Cortex of kidney (tissue), 1 donor: ENCODE results near the gene USB1.
"Not testable (repeated sequence)": the region's sequence is repeated elsewhere in the genome, so short reads cannot be mapped to it uniquely, and the experiment has no call there.

Source experiments
- DNase-seq: peaks from one replicate; lab custom pipeline; 2025; lab: John Stamatoyannopoulos, UW

USB1 gene

GRCh38 chr16:57994778-57995177, 6.4 kb upstream of the USB1 start:
- DNase-seq: no peak

DNA sequence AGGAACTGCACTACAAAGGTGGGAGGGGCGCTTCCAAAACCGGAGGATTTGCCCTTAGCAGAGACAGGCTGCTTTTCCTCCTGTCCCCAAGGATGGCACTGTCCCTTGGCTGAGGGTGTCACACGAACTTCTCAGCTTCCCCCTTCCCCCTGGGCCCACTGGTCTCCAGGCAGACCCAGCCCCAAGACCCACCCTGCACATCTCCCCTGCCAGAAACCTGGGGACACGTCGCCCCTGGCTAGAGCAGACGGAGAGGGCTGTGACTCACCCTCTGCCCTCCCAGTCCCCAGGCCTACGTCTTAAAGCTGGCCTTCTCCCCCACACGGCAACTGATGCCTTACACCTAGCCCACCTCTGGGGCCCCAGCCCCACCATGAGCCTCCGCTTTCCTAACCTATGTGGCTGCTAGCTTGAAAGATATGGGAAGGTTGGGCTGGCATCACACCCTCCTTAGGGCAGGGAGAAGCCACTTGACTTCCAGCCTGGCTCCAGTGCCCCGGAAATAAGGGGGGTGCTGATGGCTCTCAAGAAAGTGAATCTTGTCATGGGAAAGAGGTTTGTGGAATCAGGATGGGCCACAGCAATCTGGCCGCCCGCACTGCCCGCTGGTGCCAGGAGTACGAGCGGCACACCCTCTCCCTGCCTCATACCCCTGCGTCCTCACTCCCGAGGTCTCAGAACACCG, 5.3 kb upstream of the USB1 start:
- no peak for DNase-seq

- DNase-seq: no peak
Measured at GRCh38 chr16:57996406-57997175, 4.6 kb upstream of the USB1 start.

DNA sequence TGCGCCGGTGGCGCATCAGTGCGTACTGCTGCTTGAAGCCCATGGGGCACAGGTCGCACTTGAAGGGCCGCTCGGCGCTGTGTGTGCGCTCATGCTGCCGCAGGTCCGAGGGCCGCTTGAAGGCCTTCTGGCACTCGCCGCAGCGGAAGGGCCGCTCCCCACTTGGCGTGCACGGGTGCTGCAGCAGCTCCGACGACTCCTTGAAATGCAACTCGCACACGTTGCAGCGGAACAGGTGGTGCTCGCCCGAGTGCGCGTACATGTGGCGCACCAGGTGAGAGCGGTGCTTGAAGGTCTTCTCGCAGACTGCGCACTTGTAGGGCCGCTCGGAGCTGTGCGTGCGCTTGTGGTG, 4.1 kb upstream of the USB1 start:
- DNase-seq: no peak

- no peak for DNase-seq
Measured at GRCh38 chr16:57997528-57998265, 3.5 kb upstream of the USB1 start.

DNA sequence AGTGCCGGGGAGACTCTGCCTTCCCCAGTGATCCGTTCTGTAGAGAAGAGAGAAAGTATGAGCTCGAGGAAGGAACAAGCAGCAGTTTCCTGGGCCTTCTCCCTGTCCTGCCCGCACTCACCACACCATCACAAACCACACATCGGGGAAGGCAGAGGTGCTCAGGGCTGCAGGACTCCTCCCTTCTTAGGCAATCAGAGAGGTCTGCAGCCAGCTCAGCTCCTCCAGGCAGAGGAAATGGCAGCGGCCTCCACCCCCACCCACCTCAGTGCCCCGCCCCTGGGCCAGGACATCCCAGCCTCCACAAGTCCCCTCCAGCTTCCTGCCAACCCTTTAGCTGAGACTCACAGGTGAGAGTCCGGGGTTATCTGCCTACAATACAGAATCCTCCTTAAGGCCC, 2.7 kb upstream of the USB1 start:
- DNase-seq: no peak

DNA sequence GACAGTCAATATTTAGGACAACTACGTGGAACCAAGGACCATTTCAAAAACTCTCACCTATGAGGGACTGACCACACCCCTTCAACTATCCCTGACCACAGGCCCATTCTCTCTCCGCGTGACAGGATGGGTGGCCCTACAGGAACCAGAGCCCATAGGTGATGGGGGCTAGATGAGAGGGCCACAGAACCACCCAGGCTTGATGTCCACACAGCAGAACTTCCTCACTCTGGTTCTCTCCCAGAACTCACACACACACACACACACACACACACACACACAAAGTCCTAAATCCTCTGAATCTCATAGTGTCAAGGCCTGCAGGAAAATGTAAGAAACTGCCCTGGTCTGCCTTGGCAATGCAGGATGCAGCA, 2.2 kb upstream of the USB1 start:
- DNase-seq: no peak

- DNase-seq: no peak
Measured at GRCh38 chr16:57999366-57999970, 1.7 kb upstream of the USB1 start.

GRCh38 chr16:57999971-58000705, 1.1 kb upstream of the USB1 start, which contains the start of gene ZNF319:
Gene ZNF319, minus strand, starts transcription at chr16:58000672. Its CDS starts 2,407 bp downstream, at chr16:57998265.
- no peak for DNase-seq

GRCh38 chr16:58001781-58002415, 691 bp downstream of the USB1 start:
- DNase-seq: no peak

GRCh38 chr16:58002416-58002800, 1.2 kb downstream of the USB1 start:
- DNase-seq: no peak

DNA sequence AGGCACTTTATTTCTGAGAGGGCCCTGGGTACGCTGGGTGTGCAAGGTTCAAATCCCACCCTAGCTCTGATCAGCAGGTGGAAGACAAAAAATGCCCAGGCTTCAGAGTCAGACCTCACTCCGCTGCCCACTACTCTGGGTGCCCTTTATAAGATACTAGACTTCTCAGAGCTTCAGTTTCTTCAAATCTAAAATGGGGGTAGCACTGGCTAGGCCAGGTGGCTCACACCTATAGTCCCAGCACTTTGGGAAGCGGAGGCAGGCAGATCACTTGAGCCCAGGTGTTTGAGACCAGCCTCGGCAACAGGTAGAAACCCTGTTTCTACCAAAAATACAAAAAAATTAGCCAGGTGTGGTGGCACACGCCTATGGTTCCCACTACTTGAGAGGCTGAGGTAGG, 1.7 kb downstream of the USB1 start:
- DNase-seq: no peak

GRCh38 chr16:58004736-58005135, 3.5 kb downstream of the USB1 start:
- DNase-seq: not testable (repeated sequence)

- DNase-seq: no peak
Measured at GRCh38 chr16:58009856-58010416, 8.7 kb downstream of the USB1 start.

GRCh38 chr16:58010886-58011285, 9.7 kb downstream of the USB1 start:
- no peak for DNase-seq

GRCh38 chr16:58011652-58012051, 10.4 kb downstream of the USB1 start:
- no peak for DNase-seq

DNA sequence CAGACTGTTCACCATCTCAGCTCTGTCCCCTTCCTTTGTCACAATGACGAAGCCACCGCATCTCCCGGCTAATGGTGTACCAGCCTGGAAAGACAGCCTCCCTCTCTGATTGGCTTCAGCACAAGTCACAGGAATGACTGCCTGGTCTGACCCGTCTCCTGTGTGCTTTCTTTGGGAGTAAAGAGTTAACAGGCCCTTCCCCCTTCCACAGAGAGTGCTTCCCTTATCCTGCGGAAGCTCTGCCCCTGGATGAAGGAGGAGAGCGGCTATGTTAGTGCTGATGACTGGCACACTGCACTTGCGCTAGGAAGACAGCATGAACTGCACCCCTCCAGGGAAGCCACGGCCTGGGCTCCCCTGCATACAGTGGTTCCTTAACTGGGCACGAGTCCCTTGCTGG, 11.3 kb downstream of the USB1 start:
- DNase-seq: no peak

- no peak for DNase-seq
Measured at GRCh38 chr16:58013201-58013956, 12.2 kb downstream of the USB1 start.

- no peak for DNase-seq
Measured at GRCh38 chr16:58016840-58017446, 15.7 kb downstream of the USB1 start.

DNA sequence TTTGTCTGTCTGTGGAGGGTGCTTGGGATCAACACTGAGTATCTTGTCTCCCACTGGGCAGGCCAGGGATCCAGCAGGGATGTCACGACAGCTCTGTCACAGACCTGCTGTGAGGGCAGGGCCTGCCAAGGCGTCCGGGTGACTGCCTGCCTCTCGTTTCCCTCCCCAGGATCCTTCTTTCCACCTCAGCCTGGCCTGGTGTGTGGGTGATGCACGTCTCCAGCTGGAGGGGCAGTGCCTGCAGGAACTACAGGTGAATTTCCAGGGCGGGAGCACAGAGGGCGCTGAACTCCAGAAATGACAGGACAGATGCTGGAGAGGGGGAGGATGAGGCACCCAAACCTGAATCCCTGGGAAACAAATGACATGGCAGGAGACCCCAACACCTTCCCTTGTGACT, 17.6 kb downstream of the USB1 start:
- no peak for DNase-seq
